ENCODE data around the gene SOCS1.

SOCS1 gene

GRCh38 chr16:11260596-11260966 lies 4.6 kb upstream of the SOCS1 start:
- no peak for DNase-seq (ENCODE audit: low read depth in 2 of 2)

DNA sequence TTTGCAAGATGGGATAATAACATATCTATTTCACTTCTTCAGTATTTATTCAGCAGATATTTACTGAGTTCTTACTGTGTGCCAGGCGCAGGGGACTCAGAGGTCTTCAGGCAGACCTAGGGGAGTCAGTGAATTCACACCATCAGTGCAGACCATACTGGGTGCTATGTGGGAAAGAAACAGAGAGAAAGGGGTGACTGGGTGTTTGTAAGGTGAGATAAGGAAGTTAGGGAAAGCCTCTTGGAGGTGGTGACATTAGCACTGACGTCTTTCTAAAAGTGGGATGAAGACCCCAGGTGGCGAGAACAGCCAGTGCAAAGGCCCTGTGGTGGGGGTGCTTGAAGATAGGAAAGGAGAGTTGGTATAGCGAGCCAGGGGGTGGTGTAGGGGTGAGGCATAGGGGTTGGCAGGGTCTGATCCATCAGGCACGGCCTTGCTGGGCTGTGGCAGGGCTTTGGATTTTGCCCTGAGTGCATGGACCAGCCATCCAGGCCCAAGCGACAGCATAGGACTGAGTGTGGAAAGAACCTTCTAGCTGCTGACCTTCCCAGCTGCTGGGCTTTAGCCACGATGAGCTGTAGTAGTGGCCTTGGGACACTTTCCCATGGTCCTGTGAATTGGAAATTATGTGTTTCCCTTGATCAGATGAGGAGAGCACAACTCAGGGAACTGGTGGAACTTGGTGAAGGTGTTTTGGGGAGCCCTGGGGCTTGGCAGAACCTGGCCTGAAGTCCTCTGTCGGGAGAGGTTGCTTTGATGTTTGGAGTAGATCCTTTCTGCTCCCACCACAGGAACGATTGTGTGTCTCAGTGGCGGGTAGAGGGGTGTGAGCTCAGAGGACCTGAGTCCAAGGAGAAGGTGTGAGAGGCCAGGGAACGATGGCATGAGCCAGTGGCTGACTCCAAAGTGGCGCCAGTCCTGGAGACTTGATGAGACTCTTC lies 3.9 kb upstream of the SOCS1 start:
- DNase-seq (ENCODE audit: low read depth in 2 of 2), result no peak

GRCh38 chr16:11258553-11259492 lies 2.8 kb upstream of the SOCS1 start:
- no peak for DNase-seq (ENCODE audit: low read depth in 2 of 2)

- no peak for DNase-seq (ENCODE audit: low read depth in 2 of 2)
Measured at GRCh38 chr16:11257131-11257938, 1.3 kb upstream of the SOCS1 start.

DNA sequence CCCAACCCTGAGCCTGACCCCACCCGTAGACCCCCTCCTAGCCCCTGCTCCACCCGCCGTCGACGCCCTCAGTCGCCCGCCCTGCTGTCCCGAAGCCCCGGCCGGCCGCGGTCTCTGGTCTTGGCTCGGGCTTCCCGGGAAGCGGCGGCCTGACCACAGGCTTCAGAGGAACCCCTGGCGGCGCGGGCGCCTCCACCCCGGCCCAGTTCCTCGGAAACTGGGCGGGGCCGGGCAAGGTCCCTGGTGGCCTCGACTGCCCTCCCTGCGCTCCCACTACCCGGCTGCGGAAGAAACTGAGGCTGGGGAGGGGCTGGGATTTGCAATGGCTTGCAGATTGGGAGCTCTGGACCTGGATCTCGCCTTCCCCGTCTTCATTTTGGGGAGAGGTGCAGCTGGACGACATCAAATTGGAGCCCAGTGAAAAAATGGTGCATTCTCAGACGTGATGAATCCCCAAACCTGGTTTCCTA lies 692 bp upstream of the SOCS1 start:
- peak in 1 of 2 donors; percentile 64 for DNase-seq (ENCODE audit: low read depth in 2 of 2)

GRCh38 chr16:11254913-11255736 lies 879 bp downstream of the SOCS1 start:
- no peak for DNase-seq (ENCODE audit: low read depth in 2 of 2)

GRCh38 chr16:11253995-11254912 lies 1.8 kb downstream of the SOCS1 start:
- no peak for DNase-seq (ENCODE audit: low read depth in 2 of 2)

- no peak for DNase-seq (ENCODE audit: low read depth in 2 of 2)
Measured at GRCh38 chr16:11253009-11253994, 2.7 kb downstream of the SOCS1 start.

DNA sequence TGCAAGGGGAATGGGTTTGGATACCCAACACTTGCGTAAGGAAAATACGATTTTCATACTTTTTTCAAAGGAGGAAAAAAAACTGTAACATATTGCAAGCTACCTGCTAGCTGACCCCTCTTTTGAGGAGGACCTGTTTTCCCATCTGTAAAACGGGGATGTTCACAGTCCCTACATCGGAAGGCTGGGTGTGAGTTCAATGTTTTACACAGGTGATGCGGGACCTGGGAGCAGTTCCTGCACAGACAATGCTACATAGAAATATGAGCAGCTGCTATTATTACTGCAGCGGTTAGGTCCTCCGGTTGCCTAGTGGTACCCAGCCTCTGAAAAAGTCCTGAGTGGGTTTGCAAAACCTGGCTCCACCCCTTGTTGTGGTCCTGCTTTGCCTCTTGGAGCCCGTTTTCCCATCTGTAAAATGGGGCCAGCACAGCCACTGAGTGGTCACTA lies 3.5 kb downstream of the SOCS1 start:
- no peak for DNase-seq (ENCODE audit: low read depth in 2 of 2)

GRCh38 chr16:11251525-11252481 lies 4.2 kb downstream of the SOCS1 start:
- peak; percentile 75 to 80 for DNase-seq (ENCODE audit: low read depth in 2 of 2)

- DNase-seq (ENCODE audit: low read depth in 2 of 2), result no peak
Measured at GRCh38 chr16:11250786-11251524, 5.0 kb downstream of the SOCS1 start.

DNA sequence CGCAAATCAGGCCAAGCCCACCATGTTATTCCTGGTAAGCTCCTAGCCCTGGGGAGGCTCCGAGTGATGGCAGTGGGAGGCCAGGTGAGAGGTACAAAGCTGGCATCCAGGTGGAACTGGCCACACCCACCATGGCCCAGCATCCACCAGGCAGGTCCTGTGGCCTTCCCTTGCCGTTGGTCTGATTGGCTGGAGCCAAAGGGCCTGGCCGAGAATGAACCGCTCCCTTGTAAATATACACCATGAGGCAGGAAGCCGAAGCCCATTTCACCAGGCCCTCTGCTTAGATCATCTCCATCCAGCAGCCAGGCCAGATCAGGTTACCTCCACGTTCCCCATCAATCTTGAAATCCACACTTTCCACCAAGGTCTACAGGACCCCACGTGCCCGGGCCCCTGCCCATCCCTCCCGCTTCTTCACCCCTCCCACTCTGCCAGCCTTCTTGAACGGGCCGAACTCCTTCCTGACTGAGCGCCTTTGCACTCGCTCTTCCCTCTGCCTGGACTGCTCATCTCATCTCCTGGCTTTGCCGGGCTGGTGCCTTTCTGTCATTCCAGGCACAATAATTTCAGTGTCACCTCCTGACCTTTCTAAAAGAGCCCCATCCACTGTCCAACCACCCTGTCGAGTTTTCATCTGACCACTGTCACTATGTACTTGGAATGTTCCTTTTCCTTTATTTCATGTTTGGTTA lies 5.8 kb downstream of the SOCS1 start:
- no peak for DNase-seq (ENCODE audit: low read depth in 2 of 2)

DNA sequence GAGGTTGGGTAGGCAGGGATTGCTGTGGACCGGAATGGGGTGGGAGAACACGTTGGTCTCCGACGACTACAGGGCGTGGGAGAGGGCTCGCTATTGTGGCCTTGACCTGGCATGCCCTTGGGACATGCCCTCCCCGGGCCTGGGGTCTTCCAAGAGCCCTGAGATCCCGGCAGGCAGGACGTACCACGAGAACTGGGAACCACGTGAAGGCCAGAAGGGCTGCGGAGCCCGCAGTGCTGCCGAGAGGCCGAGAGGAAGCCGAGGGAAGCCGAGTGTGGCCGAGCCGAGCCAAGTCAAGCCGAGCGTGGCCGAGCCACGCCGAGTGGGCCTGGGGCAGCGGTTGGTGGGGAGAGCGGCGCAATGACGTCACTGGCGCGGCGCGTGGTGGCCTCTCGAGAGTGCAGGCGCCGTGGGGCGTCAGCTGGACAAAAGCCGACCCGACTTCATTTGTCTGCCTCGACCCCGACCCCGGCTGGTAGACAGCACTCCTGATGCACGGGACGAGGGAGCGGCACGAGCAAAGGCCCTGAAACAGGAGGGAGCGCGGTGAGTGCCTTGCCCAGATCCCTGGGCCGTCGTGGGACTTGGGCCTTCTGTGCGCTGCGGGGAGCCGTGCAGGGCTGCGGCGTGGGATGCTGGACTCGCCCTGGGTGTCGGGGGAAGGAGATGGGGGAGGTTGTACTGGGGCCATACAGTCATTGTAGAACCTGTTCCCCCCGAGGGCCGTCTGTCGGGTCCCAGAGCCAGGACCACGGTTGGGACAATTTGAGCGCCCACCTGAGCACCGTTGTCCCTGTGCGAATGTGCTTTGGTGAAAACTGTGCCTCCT lies 6.6 kb downstream of the SOCS1 start:
- no peak for DNase-seq (ENCODE audit: low read depth in 2 of 2)

- DNase-seq (ENCODE audit: low read depth in 2 of 2), result no peak
Measured at GRCh38 chr16:11248133-11248532, 7.9 kb downstream of the SOCS1 start.

DNA sequence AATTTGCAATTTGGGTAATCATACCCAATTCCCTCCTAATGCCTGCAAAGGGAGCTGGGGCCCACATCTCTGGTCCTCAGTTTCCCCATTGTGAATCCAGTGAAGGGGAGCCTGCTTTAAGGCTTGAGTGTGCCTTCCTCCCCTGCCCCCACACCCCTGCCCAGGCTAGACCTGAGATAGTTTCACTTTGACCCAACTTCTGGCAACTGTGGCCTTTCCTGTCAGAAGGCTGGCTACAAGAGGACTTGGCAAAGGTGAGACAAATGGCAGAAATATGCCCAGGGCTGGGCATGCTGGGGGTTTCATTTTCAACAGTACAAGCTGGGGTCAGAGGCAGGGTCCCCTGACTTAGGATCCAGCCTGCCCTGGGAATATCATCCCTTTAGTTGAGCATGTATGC lies 10.0 kb downstream of the SOCS1 start:
- no peak for DNase-seq (ENCODE audit: low read depth in 2 of 2)

Measured in stimulated activated CD8-positive, alpha-beta memory T cell treated with anti-CD3 and anti-CD28 coated beads, Interleukin-15, amount 100 ng/mL, for 48 hours (primary cell).